Transverse colon (tissue), 3 donors: ENCODE results near the gene HMCN2.

Source experiments
- EP300 ChIP-seq: sonication (generic); formaldehyde crosslinking; IDR thresholded peaks from one replicate; pipeline ENCODE4 v1.6.1; 2017; ENCODE audit warnings: antibody characterized with exemption, low read depth
- TF ChIP-seq, protein P1 (sequence below), 5 experiments: fragments of 200-600 bp in 3 of 5; fragments of 450-650 bp in 2 of 5; sonication (generic) in 3 of 5; IDR thresholded peaks; 1 replicate in 2 of 5; 2 replicates in 3 of 5; pipeline ENCODE4 v1.5.1; 2016 to 2017; ENCODE audit warnings: antibody characterized with exemption in 5 of 5, inconsistent platforms in 3 of 5, mild to moderate bottlenecking in 2 of 5, moderate library complexity in 1 of 5

DNA sequence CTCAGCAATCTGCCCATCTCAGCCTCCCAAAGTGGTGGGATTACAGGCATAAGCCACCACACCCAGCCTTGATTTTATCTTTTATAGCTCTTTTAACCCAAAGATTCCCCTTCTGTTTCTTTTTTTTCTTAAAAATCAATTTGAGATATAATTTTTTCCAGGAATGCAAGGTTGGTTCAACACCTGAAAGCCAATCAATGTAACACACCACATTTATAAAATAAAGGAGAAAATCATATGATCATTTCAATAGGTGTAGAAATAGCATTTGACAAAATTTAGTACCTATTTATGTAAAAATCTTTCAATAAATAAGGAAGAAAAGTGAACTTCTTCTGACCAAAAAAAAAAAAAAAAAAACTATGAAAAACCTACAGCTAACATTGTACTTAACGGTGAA lies 175.5 kb downstream of the HMCN2 start:
- no peak for TF ChIP-seq EP300
- TF ChIP-seq, protein P1, sequence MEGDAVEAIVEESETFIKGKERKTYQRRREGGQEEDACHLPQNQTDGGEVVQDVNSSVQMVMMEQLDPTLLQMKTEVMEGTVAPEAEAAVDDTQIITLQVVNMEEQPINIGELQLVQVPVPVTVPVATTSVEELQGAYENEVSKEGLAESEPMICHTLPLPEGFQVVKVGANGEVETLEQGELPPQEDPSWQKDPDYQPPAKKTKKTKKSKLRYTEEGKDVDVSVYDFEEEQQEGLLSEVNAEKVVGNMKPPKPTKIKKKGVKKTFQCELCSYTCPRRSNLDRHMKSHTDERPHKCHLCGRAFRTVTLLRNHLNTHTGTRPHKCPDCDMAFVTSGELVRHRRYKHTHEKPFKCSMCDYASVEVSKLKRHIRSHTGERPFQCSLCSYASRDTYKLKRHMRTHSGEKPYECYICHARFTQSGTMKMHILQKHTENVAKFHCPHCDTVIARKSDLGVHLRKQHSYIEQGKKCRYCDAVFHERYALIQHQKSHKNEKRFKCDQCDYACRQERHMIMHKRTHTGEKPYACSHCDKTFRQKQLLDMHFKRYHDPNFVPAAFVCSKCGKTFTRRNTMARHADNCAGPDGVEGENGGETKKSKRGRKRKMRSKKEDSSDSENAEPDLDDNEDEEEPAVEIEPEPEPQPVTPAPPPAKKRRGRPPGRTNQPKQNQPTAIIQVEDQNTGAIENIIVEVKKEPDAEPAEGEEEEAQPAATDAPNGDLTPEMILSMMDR (IDR thresholded peaks at IDR 0.05): no peak
